KMS-11 (cell line): ENCODE measurements around the gene CMSS1.

Experiments used
- H2AFZ ChIP-seq: fragments of 200-600 bp; sonication (generic); 2 replicates; pipeline ENCODE4 v1.6.1; 2016; ENCODE audit warnings: antibody characterized with exemption, mixed run types, low read depth
- H3K27ac ChIP-seq: fragments of 200-600 bp; sonication (generic); 2 replicates; pipeline ENCODE4 v1.6.1; 2016; ENCODE audit warnings: mild to moderate bottlenecking, mixed run types
- H3K27me3 ChIP-seq: fragments of 200-600 bp; sonication (generic); 2 replicates; pipeline ENCODE4 v1.6.1; 2017; ENCODE audit warnings: mild to moderate bottlenecking, low read depth, mixed run types, moderate library complexity; ENCODE audit not compliant: insufficient read depth
- H3K36me3 ChIP-seq: fragments of 200-600 bp; sonication (generic); 2 replicates; pipeline ENCODE4 v1.6.1; 2017; ENCODE audit warnings: mild to moderate bottlenecking, mixed run types; ENCODE audit not compliant: insufficient read depth
- H3K4me1 ChIP-seq: fragments of 200-600 bp; sonication (generic); 2 replicates; pipeline ENCODE4 v1.6.1; 2016; ENCODE audit warnings: mild to moderate bottlenecking, low read depth, mixed run types; ENCODE audit not compliant: poor library complexity, severe bottlenecking
- H3K4me2 ChIP-seq: fragments of 200-600 bp; sonication (generic); 2 replicates; pipeline ENCODE4 v1.7.0; 2016; ENCODE audit warnings: mild to moderate bottlenecking, mixed run types
- H3K4me3 ChIP-seq: fragments of 200-600 bp; sonication (generic); IDR thresholded peaks from 2 replicates; pipeline ENCODE4 v1.6.1; 2017; ENCODE audit warnings: low read depth, low read length, mixed read lengths; ENCODE audit not compliant: insufficient read depth
- H3K79me2 ChIP-seq: fragments of 200-600 bp; sonication (generic); 2 replicates; pipeline ENCODE4 v1.6.1; 2016; ENCODE audit warnings: low read depth, mixed run types; ENCODE audit not compliant: insufficient read depth
- H3K9ac ChIP-seq: fragments of 200-600 bp; sonication (generic); 2 replicates; pipeline ENCODE4 v1.6.1; 2016; ENCODE audit warnings: mild to moderate bottlenecking, mixed run types
- H4K20me1 ChIP-seq: fragments of 200-600 bp; sonication (generic); 2 replicates; pipeline ENCODE4 v1.6.1; 2016; ENCODE audit warnings: mild to moderate bottlenecking, mixed run types; ENCODE audit not compliant: insufficient read depth
- CTCF ChIP-seq: fragments of 200-600 bp; sonication (generic); conservative IDR thresholded peaks from 2 replicates; pipeline ENCODE4 v1.6.1; 2017; ENCODE audit warnings: low read depth, mild to moderate bottlenecking, antibody characterized with exemption, low read length, moderate library complexity, mixed read lengths

CMSS1 gene

GRCh38 chr3:99810403-99810802 lies 7.3 kb upstream of the CMSS1 start:
- no peaks in the 10 kb centered on the region for H3K36me3 ChIP-seq
- no peak overlapping the region for H3K27ac ChIP-seq
- H3K4me1 ChIP-seq = no peaks in the 10 kb centered on the region
- H3K79me2 ChIP-seq = no peaks in the 10 kb centered on the region
- H3K9ac ChIP-seq = no peak overlapping the region
- H3K4me3 ChIP-seq = no peak overlapping the region
- H3K4me2 ChIP-seq = no peak overlapping the region
- TF ChIP-seq CTCF = no peak
- H2AFZ ChIP-seq = no peak overlapping the region
- H3K27me3 ChIP-seq = no peaks in the 10 kb centered on the region
- H4K20me1 ChIP-seq = no peaks in the 10 kb centered on the region

- H3K9ac ChIP-seq = peak overlapping the region; percentile 84
- H3K27ac ChIP-seq = peak overlapping the region; percentile 74
- H2AFZ ChIP-seq = peak overlapping the region; percentile 84
- no peaks in the 10 kb centered on the region for H3K36me3 ChIP-seq
- H3K79me2 ChIP-seq = peaks cover 38% of the 10 kb centered on the region
- H4K20me1 ChIP-seq = 0 out of 2 replicates have a peak, but pooled peaks cover 6% of the 10 kb centered on the region
- no peak for TF ChIP-seq CTCF
- H3K4me2 ChIP-seq = peak overlapping the region; percentile 95
- H3K4me3 ChIP-seq = peak overlapping the region; percentile 90
- no peaks in the 10 kb centered on the region for H3K27me3 ChIP-seq
- peaks cover 25% of the 10 kb centered on the region for H3K4me1 ChIP-seq
These were observed 620 bp upstream of the CMSS1 start for GRCh38 chr3:99817047-99817436.

- H3K4me2 ChIP-seq = peak overlapping the region; percentile 89
- no peak overlapping the region; the same call in 1 of the 2 replicates for H3K9ac ChIP-seq
- 0 out of 2 replicates have a peak, but pooled peaks cover 6% of the 10 kb centered on the region for H4K20me1 ChIP-seq
- no peaks in the 10 kb centered on the region for H3K27me3 ChIP-seq
- no peak for TF ChIP-seq CTCF
- no peak overlapping the region for H2AFZ ChIP-seq
- H3K27ac ChIP-seq = no peak overlapping the region; the same call in 1 of the 2 replicates
- H3K36me3 ChIP-seq = no peaks in the 10 kb centered on the region
- peaks cover 25% of the 10 kb centered on the region for H3K4me1 ChIP-seq
- H3K79me2 ChIP-seq = peaks cover 42% of the 10 kb centered on the region
- H3K4me3 ChIP-seq = no peak overlapping the region
These were observed 1.2 kb downstream of the CMSS1 start for GRCh38 chr3:99818818-99819217.

GRCh38 chr3:99823723-99824711 lies 6.4 kb downstream of the CMSS1 start:
- H3K27ac ChIP-seq = no peak overlapping the region
- H3K36me3 ChIP-seq = no peaks in the 10 kb centered on the region
- 0 out of 2 replicates have a peak, but pooled peaks cover 6% of the 10 kb centered on the region for H4K20me1 ChIP-seq
- no peak overlapping the region for H3K4me2 ChIP-seq
- TF ChIP-seq CTCF = no peak
- H3K27me3 ChIP-seq = no peaks in the 10 kb centered on the region
- no peak overlapping the region for H3K9ac ChIP-seq
- H3K4me1 ChIP-seq = peaks cover 19% of the 10 kb centered on the region
- peaks cover 41% of the 10 kb centered on the region for H3K79me2 ChIP-seq
- H3K4me3 ChIP-seq = no peak overlapping the region
- no peak overlapping the region for H2AFZ ChIP-seq
